HCT116 (cell line): Measurements from ENCODE around the gene B3GNT2. TPM values are rescaled to one million over a fixed set of nuclear protein-coding genes. Genes with fewer than 3 reads are reported as not detected.

Experiments
- ATAC-seq: fragments of 200-7000 bp; cut with Tn5 transposase; 2 replicates; pipeline ENCODE4 v1.9.1; 2020; ENCODE audit warnings: mild to moderate bottlenecking, moderate library complexity
- BruUV-seq: library from RNA; stranded (reverse); fragments of 400-500 nt; replicated peaks from 2 replicates; lab custom pipeline; 2021; lab: Mats Ljungman, UMichigan
- CTCF ChIA-PET: fragments of 300-600 bp; sonication (Branson Sonifier 250); formaldehyde crosslinking; loops from one replicate; lab custom pipeline; 2021; ENCODE audit warnings: antibody characterized with exemption; lab: Charles Lee
- POLR2A ChIA-PET: fragments of 300-600, 350-600 bp; sonication (Branson Sonifier 250); formaldehyde crosslinking; loops from one replicate; lab custom pipeline; 2021; ENCODE audit warnings: antibody characterized with exemption; lab: Charles Lee
- RAD21 ChIA-PET, 2 experiments: fragments of 300-600 bp; sonication (Branson Sonifier 250); formaldehyde crosslinking; loops; one replicate each; lab custom pipeline; 2023; ENCODE audit warnings: low total read pairs in 2 of 2; ENCODE audit not compliant: uncharacterized antibody in 2 of 2, unreplicated experiment in 2 of 2, low non-redundant PET in 1 of 2; lab: Charles Lee
- DNase-seq: peaks from one replicate; pipeline ENCODE4 v3.0.0-alpha.2; 2010; ENCODE audit warnings: low read depth, low spot score
- H2AFZ ChIP-seq: fragments of 200-600 bp; shearing (Covaris generic), sonication (generic); 2 replicates; pipeline ENCODE4 v1.6.1; 2017; ENCODE audit warnings: low read depth, mixed run types, mixed read lengths, antibody characterized with exemption, low read length; ENCODE audit not compliant: poor library complexity, severe bottlenecking
- H3K27ac ChIP-seq: 2 replicates; pipeline ENCODE4 v1.5.1; 2012; ENCODE audit warnings: low read depth, low read length
- H3K27me3 ChIP-seq: fragments of 200-600 bp; sonication (generic); 2 replicates; pipeline ENCODE4 v1.6.1; 2016; ENCODE audit warnings: mixed run types, low read length, mixed read lengths; ENCODE audit not compliant: insufficient read depth
- H3K36me3 ChIP-seq, 2 experiments: fragments of 200-500 bp in 1 of 2; fragments of 200-600 bp in 1 of 2; sonication (Bioruptor generic) in 1 of 2; sonication (generic) in 1 of 2; 2 replicates each; pipeline versions ENCODE4 v1.5.1 to v1.6.1; 2014 to 2016; ENCODE audit warnings: low read length in 2 of 2, inconsistent platforms in 1 of 2, mixed read lengths in 1 of 2, mixed run types in 1 of 2; ENCODE audit not compliant: insufficient read depth in 2 of 2, control insufficient read depth in 1 of 2
- H3K4me1 ChIP-seq, 2 experiments: fragments of 200-600 bp in 1 of 2; sonication (generic) in 1 of 2; 2 replicates each; pipeline versions ENCODE4 v1.5.1 to v1.6.1; 2012 to 2017; ENCODE audit warnings: low read length in 2 of 2, inconsistent platforms in 1 of 2, mild to moderate bottlenecking in 1 of 2, mixed read lengths in 1 of 2, mixed run types in 1 of 2, moderate library complexity in 1 of 2; ENCODE audit not compliant: insufficient read depth in 2 of 2, control insufficient read depth in 1 of 2
- H3K4me2 ChIP-seq: fragments of 200-600 bp; sonication (generic); 2 replicates; pipeline ENCODE4 v1.6.1; 2017; ENCODE audit warnings: mixed run types, low read length, mixed read lengths
- H3K4me3 ChIP-seq, 2 experiments: fragments of 200-600 bp in 1 of 2; sonication (generic) in 1 of 2; replicated peaks in 1 of 2; 2 replicates each; pipeline ENCODE4 v1.5.1; 2011 to 2016; ENCODE audit warnings: low read length in 2 of 2, control low read depth in 1 of 2, low read depth in 1 of 2, mild to moderate bottlenecking in 1 of 2, mixed read lengths in 1 of 2, mixed run types in 1 of 2
- H3K79me2 ChIP-seq: fragments of 200-600 bp; sonication (generic); 2 replicates; pipeline ENCODE4 v1.6.1; 2017; ENCODE audit warnings: mild to moderate bottlenecking, mixed run types, low read length, moderate library complexity, mixed read lengths; ENCODE audit not compliant: insufficient read depth
- H3K9ac ChIP-seq: fragments of 200-600 bp; sonication (generic); 2 replicates; pipeline ENCODE4 v1.6.1; 2016; ENCODE audit warnings: low read length, mixed read lengths
- H3K9me2 ChIP-seq: fragments of 200-600 bp; sonication (generic), shearing (Covaris generic); 2 replicates; pipeline ENCODE4 v1.6.1; 2017; ENCODE audit warnings: mixed run types, mild to moderate bottlenecking, moderate library complexity; ENCODE audit not compliant: insufficient read depth
- H3K9me3 ChIP-seq, 2 experiments: fragments of 200-500 bp in 1 of 2; fragments of 200-600 bp in 1 of 2; sonication (Bioruptor generic) in 1 of 2; sonication (generic) in 1 of 2; 2 replicates each; pipeline ENCODE4 v1.6.1; 2014 to 2017; ENCODE audit warnings: low read length in 2 of 2, mixed read lengths in 2 of 2, inconsistent platforms in 1 of 2, low read depth in 1 of 2, mild to moderate bottlenecking in 1 of 2, mixed run types in 1 of 2, moderate library complexity in 1 of 2; ENCODE audit not compliant: control insufficient read depth in 1 of 2, insufficient read depth in 1 of 2
- H4K20me1 ChIP-seq: fragments of 200-600 bp; sonication (generic), shearing (Covaris generic); 2 replicates; pipeline ENCODE4 v1.6.1; 2017; ENCODE audit warnings: mixed run types, mild to moderate bottlenecking, moderate library complexity; ENCODE audit not compliant: insufficient read depth
- CBX3 ChIP-seq: IDR thresholded peaks from 2 replicates; pipeline ENCODE4 v1.6.1; 2012; ENCODE audit warnings: low read depth
- CTCF ChIP-seq, 3 experiments: fragments of 200-600 bp in 1 of 3; sonication (generic) in 1 of 3; IDR thresholded peaks in 2 of 3; conservative IDR thresholded peaks in 1 of 3; 2 replicates each; pipeline ENCODE4 v1.5.1; 2012 to 2017; ENCODE audit warnings: low read depth in 2 of 3, low read length in 2 of 3, antibody characterized with exemption in 1 of 3, borderline replicate concordance in 1 of 3, control low read depth in 1 of 3, mild to moderate bottlenecking in 1 of 3, mixed read lengths in 1 of 3, mixed run types in 1 of 3, moderate library complexity in 1 of 3; ENCODE audit not compliant: insufficient read depth in 1 of 3
- EGR1 ChIP-seq: IDR thresholded peaks from 2 replicates; pipeline ENCODE4 v1.6.1; 2012; ENCODE audit warnings: low read depth
- EZH2 ChIP-seq: fragments of 200-600 bp; sonication (generic); IDR thresholded peaks from 2 replicates; pipeline ENCODE4 v1.6.1; 2017; ENCODE audit warnings: antibody characterized with exemption, mixed run types
- FOSL1 ChIP-seq: IDR thresholded peaks from 2 replicates; pipeline ENCODE4 v1.6.1; 2012; ENCODE audit warnings: low read depth
- JUND ChIP-seq: IDR thresholded peaks from 2 replicates; pipeline ENCODE4 v1.6.1; 2012
- POLR2AphosphoS5 ChIP-seq: IDR thresholded peaks from 2 replicates; pipeline ENCODE4 v1.6.1; 2011; ENCODE audit warnings: mild to moderate bottlenecking, low read depth, low read length, moderate library complexity
- RAD21 ChIP-seq: IDR thresholded peaks from 2 replicates; pipeline ENCODE4 v1.6.1; 2012; ENCODE audit warnings: low read depth, mild to moderate bottlenecking
- SIN3A ChIP-seq: IDR thresholded peaks from 2 replicates; pipeline ENCODE4 v1.6.1; 2012; ENCODE audit warnings: low read depth
- SP1 ChIP-seq: IDR thresholded peaks from 2 replicates; pipeline ENCODE4 v1.6.1; 2012; ENCODE audit warnings: low read depth
- SRF ChIP-seq: IDR thresholded peaks from 2 replicates; pipeline ENCODE4 v1.6.1; 2012; ENCODE audit warnings: low read depth
- TCF7L2 ChIP-seq: IDR thresholded peaks from 2 replicates; pipeline ENCODE4 v1.7.0; 2011; ENCODE audit warnings: borderline replicate concordance, inconsistent platforms; ENCODE audit not compliant: insufficient read depth, insufficient read length; ENCODE audit errors: extremely low read depth
- YY1 ChIP-seq: IDR thresholded peaks from 2 replicates; pipeline ENCODE4 v1.6.1; 2011; ENCODE audit warnings: low read length, low read depth, moderate library complexity, mild to moderate bottlenecking; ENCODE audit not compliant: insufficient replicate concordance; ENCODE audit errors: extremely low read depth
- ZBTB33 ChIP-seq: IDR thresholded peaks from 2 replicates; pipeline ENCODE4 v1.6.1; 2011; ENCODE audit warnings: mild to moderate bottlenecking, low read length, moderate library complexity; ENCODE audit not compliant: insufficient replicate concordance; ENCODE audit errors: extremely low read depth
- ZFX ChIP-seq: fragments of 450-650 bp; IDR thresholded peaks from 2 replicates; pipeline ENCODE4 v1.6.1; 2017
- ZNF274 ChIP-seq: fragments of 200-500 bp; sonication (Bioruptor generic); IDR thresholded peaks from 2 replicates; pipeline ENCODE4 v1.6.1; 2014; ENCODE audit warnings: mild to moderate bottlenecking, low read depth, low read length, inconsistent platforms
- intact Hi-C: fragments of 100-400 bp; cut with micrococcal nuclease; formaldehyde crosslinking; loops from 2 replicates; pipeline ENCODE4 v1.10.0; 2022
- total RNA-seq: library from RNA; stranded (reverse); gene quantifications from one replicate; pipeline ENCODE4 v1.2.1, GENCODE V29; 2021; ENCODE audit not compliant: unreplicated experiment
- TF ChIP-seq, protein P1 (sequence below): IDR thresholded peaks from 2 replicates; pipeline ENCODE4 v1.6.1; 2012
- TF ChIP-seq, protein P2 (sequence below): IDR thresholded peaks from 2 replicates; pipeline ENCODE4 v1.6.1; 2012; ENCODE audit warnings: low read depth

The B3GNT2 gene
- total RNA-seq, 1 experiment from 2014 or later = 21.5 TPM

GRCh38 chr2:62184512-62185230 is 11.2 kb upstream of the B3GNT2 start:
- H3K9me3 ChIP-seq = no peaks in the 10 kb centered on the region
- POLR2A ChIA-PET = no interaction called here
- no peak for ATAC-seq
- H3K27me3 ChIP-seq = no peaks in the 10 kb centered on the region
- H3K9me2 ChIP-seq = no peaks in the 10 kb centered on the region
- TF ChIP-seq SP1 = no peak
- TF ChIP-seq ZNF274 = no peak
- TF ChIP-seq TCF7L2 = no peak
- TF ChIP-seq YY1 = no peak
- TF ChIP-seq EGR1 = no peak
- TF ChIP-seq POLR2AphosphoS5 = no peak
- no peak for TF ChIP-seq CBX3
- TF ChIP-seq ZBTB33 = no peak
- no peak for TF ChIP-seq RAD21
- TF ChIP-seq, protein P1, sequence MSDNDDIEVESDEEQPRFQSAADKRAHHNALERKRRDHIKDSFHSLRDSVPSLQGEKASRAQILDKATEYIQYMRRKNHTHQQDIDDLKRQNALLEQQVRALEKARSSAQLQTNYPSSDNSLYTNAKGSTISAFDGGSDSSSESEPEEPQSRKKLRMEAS = no peak
- TF ChIP-seq FOSL1 = no peak
- no peak for TF ChIP-seq SRF
- TF ChIP-seq ZFX = no peak
- TF ChIP-seq CTCF (IDR thresholded peaks at IDR 0.05 in 2 of 3, conservative IDR thresholded peaks at IDR 0.05 in 1 of 3; ENCODE audit: borderline replicate concordance in 1 of 3, insufficient read depth in 1 of 3, low read depth in 2 of 3, low read length in 2 of 3) = no peak
- TF ChIP-seq JUND = no peak
- TF ChIP-seq, protein P2, sequence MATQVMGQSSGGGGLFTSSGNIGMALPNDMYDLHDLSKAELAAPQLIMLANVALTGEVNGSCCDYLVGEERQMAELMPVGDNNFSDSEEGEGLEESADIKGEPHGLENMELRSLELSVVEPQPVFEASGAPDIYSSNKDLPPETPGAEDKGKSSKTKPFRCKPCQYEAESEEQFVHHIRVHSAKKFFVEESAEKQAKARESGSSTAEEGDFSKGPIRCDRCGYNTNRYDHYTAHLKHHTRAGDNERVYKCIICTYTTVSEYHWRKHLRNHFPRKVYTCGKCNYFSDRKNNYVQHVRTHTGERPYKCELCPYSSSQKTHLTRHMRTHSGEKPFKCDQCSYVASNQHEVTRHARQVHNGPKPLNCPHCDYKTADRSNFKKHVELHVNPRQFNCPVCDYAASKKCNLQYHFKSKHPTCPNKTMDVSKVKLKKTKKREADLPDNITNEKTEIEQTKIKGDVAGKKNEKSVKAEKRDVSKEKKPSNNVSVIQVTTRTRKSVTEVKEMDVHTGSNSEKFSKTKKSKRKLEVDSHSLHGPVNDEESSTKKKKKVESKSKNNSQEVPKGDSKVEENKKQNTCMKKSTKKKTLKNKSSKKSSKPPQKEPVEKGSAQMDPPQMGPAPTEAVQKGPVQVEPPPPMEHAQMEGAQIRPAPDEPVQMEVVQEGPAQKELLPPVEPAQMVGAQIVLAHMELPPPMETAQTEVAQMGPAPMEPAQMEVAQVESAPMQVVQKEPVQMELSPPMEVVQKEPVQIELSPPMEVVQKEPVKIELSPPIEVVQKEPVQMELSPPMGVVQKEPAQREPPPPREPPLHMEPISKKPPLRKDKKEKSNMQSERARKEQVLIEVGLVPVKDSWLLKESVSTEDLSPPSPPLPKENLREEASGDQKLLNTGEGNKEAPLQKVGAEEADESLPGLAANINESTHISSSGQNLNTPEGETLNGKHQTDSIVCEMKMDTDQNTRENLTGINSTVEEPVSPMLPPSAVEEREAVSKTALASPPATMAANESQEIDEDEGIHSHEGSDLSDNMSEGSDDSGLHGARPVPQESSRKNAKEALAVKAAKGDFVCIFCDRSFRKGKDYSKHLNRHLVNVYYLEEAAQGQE = no peak
- TF ChIP-seq EZH2 = no peak
- TF ChIP-seq SIN3A = no peak
- TF ChIP-seq, all 23 proteins: peak for 0
- no peak overlapping the region for H3K4me2 ChIP-seq
- no peak overlapping the region for H3K27ac ChIP-seq
- RAD21 ChIA-PET = no interaction called here
- BruUV-seq = no TSS peak
- no peak for DNase-seq
- H3K79me2 ChIP-seq = no peaks in the 10 kb centered on the region
- no peaks in the 10 kb centered on the region for H4K20me1 ChIP-seq
- H3K4me3 ChIP-seq = no peak overlapping the region
- H2AFZ ChIP-seq = no peak overlapping the region
- no peaks in the 10 kb centered on the region for H3K36me3 ChIP-seq
- intact Hi-C loops = no loop called here
- H3K4me1 ChIP-seq = no peaks in the 10 kb centered on the region
- no peak overlapping the region for H3K9ac ChIP-seq
- CTCF ChIA-PET = no interaction called here
